GM12875 (cell line): Measurements from ENCODE around the gene NUBP1.
A peak's percentile ranks its signal among the peaks of the same experiment; 100 is the strongest.

ENCODE experiments used
- H3K4me3 ChIP-seq: one replicate; pipeline ENCODE4 v1.5.1; 2011; ENCODE audit warnings: low read depth, low read length, control low read depth
- TF ChIP-seq, protein P1 (sequence below): IDR thresholded peaks from 2 replicates; pipeline ENCODE4 v1.5.1; 2011; ENCODE audit warnings: low read depth, mild to moderate bottlenecking, control low read depth, inconsistent platforms, low read length, moderate library complexity, borderline replicate concordance; ENCODE audit not compliant: insufficient read depth

Gene NUBP1

GRCh38 chr16:10728003-10728887, 15.4 kb upstream of the NUBP1 start:
- no peak overlapping the region for H3K4me3 ChIP-seq
- TF ChIP-seq, protein P1, sequence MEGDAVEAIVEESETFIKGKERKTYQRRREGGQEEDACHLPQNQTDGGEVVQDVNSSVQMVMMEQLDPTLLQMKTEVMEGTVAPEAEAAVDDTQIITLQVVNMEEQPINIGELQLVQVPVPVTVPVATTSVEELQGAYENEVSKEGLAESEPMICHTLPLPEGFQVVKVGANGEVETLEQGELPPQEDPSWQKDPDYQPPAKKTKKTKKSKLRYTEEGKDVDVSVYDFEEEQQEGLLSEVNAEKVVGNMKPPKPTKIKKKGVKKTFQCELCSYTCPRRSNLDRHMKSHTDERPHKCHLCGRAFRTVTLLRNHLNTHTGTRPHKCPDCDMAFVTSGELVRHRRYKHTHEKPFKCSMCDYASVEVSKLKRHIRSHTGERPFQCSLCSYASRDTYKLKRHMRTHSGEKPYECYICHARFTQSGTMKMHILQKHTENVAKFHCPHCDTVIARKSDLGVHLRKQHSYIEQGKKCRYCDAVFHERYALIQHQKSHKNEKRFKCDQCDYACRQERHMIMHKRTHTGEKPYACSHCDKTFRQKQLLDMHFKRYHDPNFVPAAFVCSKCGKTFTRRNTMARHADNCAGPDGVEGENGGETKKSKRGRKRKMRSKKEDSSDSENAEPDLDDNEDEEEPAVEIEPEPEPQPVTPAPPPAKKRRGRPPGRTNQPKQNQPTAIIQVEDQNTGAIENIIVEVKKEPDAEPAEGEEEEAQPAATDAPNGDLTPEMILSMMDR = no peak

DNA sequence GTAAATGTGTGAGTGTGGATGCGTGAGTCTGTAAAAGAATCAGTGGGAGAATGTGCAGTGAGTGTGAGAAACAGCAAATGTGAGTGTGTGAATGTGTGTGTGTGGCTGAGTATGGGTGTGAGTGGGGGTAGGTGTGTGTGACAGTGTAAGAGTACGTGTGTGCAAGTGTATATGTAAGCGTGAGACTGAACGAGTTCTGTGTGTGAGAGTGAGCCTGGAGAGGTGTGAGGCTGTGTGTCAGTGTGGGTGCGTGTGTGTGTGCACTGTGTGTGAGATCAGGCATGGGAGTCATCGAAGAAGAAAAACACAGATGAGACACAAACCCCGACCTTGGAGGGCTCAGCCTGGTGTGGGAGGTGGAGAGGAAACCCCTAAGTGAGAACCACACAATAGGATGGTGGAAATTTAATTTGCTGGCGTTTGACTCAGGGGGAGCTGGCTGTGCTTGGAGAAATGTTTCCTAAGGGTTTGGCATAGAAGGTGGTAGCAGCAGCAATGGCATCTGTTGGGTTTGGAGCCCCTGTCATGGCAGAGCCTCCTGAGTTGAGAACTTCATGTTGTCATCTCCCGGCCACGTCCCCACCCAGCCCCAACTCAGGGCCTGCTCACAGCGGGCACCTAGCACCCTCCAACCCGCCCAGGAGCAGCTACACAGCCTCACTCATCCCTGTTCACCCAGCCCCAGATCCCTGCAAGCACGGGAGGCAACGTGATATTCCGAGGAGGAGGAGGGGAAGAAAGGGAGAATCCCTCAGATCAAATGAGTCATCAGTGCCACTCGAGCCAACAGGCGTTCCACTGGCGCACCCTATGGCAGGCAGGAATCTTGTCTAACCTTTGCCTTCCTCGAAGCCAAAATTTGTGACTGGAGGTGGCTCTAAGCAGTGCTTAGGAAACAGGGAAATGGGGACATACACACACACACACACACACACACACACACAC, 14.3 kb upstream of the NUBP1 start:
- TF ChIP-seq, protein P1 = no peak
- H3K4me3 ChIP-seq = no peak overlapping the region

GRCh38 chr16:10731790-10732189, 11.9 kb upstream of the NUBP1 start:
- TF ChIP-seq, protein P1 = no peak
- H3K4me3 ChIP-seq = no peak overlapping the region

DNA sequence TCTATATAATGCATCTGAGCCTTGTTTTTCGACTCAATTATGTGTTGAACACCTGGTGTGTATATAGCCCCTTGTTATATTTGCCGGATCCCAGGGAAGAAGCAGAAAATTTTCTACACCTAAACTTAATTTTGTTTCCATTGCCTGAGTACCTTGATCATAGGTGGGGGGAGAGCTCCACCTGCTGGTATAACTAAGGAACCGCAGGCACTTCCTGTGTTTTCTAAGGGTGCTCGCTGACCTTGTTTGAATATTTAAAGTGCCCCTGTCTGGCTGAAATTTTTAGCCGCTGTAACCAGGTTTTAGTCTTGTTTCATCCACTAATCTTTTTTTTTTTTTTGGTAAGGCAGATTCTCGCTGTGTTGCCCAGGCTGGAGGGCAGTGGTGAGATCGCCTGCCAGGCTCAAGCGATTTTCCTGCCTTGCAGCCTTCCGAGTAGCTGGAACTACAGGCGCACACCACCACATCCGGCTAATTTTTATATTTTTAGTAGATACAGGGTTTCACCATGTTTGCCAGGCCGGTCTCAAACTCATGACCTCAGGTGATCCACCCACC, 6.5 kb upstream of the NUBP1 start:
- TF ChIP-seq, protein P1 = peak; percentile 73
- H3K4me3 ChIP-seq = no peak overlapping the region

DNA sequence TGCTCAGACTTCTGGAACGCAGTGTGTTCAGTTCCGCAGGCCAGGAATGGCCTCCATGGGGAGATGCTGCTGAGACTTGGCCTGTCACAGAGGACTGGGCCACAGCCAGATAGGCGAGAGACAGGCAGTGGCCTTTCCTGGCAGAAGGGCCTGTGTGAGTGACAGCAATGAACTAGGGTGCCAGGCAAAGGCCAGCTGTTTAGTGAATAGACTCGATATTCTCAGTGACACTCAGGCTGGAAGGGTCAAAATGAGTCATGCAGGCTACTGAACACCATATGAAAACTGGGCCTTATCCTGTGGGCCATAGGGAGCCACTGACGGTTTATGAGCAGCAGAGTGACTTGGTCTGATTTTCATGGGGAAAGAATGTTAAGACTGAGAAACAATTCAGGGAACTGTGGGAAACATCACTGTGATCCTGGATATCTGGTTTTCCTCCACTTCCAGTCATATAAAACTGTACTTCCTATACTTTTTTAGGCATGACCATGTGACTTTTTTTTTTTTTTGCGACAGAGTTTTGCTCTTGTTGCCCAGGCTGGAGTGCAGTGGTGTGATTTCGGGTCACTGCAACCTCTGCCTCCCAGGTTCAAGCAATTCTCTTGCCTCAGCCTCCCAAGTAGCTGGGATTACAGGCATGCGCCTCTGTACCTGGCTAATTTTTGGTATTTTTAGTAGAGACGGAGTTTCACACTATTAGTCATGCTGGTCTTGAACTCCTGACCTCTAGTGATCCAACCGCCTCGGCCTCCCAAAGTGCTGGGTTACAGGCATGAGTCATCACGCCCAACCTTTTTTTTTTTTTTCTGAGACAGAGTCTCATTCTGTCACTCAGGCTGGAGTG, 5.2 kb upstream of the NUBP1 start:
- TF ChIP-seq, protein P1 = no peak
- H3K4me3 ChIP-seq = no peak overlapping the region

DNA sequence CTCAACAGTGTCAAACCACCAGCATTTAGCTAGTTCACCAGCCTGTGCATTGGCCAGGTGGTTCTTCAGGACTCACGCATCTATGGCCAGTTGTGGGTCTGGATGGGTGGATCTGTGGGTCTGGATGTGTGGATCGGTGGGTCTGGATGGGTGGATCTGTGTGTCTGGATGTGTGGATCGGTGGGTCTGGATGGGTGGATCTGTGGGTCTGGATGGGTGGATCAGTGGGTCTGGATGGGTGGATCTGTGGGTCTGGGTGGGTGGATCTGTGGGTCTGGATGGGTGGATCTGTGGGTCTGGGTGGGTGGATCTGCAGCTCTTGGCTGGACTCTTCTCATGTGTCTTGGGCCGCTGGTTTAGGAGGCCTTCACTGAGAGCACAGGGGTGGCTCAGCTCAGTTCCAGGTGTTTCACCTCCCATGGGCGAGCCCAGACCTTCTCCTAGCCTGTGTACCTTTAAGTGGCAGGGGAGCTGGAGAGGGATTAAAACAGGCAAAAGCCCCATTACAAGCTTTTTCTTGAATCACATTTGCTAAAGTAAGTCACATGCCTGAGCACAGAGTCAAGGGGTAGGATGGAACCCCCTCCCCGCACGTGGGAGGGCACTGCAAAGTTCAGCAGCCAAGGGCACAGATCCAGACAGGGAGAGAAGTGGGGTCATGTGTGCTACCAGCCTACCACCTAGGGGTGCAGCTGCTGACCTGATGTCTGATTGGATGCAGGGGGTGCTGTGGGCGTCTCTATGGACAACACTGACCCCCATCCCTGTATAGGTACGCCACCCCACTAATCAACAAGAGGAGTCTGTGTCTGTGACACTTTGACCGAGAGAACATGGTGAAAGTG, 3.4 kb upstream of the NUBP1 start:
- TF ChIP-seq, protein P1 = no peak
- no peak overlapping the region for H3K4me3 ChIP-seq
